HG02642 (cell line): Measurements from ENCODE around the gene USPL1.

Source experiments
- ATAC-seq: cut with Tn5 transposase; IDR thresholded peaks from one replicate; pipeline ENCODE4 v1.9.1; 2021; ENCODE audit warnings: mild to moderate bottlenecking; ENCODE audit not compliant: unreplicated experiment, poor library complexity

Gene USPL1

DNA sequence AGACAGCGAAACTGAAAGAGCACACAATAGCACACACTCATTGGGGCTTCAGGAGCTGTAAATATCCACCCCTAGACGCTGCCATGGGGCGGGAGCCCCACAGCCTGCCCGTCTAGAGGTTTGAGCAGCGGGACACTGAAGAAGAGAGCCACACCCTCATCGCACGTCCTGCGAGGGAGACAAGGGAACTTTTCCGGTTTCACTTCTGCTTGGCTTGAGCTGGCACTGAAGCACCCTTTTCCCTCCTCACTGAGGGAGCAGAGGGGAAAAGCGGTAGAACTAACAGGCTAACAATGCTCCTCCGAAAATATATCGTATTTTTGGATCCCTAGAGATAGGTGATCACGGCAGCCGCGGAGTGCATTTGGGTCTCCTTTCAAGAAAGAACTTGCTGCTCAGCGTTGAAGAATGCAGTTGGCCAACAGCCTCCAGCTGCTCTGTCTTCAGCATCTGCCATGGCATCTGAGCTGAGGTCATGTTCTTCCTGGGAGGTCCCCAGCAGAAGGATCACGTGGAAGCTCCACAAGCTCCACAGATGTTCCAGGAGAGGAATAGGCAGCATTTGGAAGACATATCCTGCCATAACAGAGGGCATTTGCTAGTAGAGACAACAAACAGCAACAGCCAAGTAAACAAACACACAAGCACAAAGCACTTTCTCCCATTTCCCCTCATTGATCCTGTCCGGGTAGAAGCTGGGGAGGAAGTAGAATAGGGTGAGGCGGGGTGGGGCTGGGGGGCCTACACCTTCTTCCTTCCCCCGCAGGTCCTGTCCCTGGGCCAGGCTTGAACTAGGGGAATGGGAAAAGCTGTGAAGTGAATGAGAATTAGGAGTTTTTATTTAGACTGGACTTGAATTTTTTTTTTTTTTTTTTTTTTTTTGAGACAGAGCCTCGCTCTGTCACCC, 72.8 kb downstream of the USPL1 start:
- peak; percentile 51 for ATAC-seq

DNA sequence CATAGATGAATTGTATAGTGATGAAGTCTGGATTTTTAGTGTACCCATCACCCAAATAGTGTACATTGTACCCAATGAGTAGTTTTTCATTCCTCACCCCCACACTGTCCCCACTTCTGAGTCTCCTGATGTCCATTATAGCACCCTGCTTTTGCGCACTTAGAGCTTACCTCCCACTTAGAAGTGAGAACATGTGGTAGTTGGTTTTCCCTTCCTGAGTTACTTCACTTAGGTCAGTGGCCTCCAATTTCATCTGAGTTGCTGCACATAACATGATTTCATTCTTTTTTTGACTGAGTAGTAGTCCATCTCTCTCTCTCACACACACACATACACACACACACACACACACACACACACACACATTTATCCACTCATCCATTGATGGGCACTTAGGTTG, 74.4 kb downstream of the USPL1 start:
- no peak for ATAC-seq

DNA sequence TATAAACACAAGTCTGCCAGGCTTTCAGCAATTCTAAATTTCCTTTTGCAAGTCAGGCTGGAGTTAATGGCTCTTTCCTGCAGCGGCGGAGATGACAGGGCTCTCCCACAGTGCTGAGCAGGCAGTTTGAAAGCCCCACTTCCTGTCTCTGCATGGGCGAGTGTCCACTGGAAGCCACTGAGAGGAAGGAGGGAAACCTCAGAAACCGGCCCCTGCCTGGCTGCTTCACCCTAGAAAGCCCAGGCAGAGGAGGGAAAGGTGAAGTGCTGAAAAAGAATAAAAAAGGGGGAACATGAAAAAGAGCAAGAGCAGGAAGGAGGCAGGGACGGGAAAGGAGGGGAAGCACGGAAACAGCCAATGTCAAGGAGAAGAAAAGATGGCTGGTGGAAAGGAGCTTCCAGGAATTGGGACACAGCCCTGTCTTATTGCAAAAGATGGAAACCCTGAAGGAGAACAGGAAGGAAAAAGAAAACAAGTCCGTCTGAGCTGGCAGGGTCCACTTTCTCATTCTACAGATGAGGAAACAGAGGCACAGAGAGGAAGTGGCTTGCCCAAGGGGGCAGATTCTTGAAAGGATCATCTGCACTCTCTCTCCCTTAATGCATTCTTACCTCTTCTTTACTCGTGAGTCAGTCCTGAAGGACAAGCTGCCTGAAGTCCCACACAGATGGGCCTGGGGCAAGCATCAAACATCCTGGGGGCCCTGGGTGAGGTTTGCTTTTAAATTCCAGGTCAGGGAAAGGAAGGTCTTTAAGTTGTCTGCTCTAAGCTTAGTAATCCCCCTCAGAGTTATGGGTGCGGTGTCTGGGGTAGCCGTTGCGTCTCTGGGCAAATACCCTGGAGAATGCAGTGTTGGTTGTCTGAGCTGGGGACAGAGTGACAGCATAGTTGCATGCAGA, 78.8 kb downstream of the USPL1 start:
- no peak for ATAC-seq

DNA sequence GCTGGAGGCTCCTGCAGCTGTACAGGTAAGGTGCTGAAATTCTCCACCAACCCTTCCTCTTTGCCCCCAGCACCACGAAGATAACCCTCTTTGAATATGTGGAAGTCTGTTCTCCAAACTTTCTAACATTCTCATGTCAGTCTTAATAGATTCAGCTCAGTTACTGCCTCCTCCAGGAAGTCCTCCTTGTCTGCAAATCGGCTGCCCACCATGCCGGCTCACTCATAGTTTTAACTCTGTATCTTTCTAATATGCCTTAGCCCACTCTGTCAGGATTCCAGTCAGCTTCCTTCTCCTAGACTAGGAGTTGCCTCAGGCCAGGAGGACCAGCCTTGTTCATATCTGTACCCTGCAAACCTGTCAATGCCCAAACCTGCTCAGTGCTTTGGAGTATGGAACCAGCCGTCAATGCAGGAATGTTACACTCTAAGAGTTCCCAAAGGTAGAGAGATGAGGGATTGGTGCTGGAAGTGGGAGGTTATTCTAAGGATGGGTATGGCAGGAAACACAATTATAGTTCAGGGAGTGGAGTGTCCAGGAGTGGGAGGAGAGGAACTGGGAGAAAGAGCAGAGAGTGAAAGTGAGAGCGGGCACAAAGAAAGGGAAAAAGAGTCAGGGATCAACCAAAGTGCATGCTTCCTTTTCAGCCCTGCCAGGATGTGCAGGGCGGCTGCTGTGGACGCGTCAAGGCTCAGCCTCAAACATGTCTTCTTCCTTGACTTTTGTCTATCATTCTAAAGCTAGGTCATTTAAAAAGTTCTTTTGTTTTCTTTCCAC, 79.6 kb downstream of the USPL1 start:
- ATAC-seq: no peak

DNA sequence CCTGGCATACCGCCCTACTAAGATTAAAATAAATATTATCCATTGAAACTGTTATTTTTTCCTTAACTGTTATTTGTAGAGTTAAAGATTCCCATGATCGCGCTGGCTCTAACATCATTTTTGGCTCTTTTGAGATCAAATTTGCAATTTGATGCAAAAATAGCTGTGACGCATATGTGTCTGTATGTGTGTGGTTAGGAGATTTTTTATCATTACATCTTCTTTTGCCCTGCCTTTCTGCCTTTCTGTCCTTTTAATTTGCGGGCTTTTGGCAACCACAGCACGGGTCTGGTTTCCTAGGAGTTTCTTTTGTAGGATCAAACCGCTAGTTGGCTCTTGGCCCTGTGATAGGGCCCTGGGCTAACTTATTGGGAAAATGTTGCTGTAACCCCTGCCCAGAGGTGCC, 80.3 kb downstream of the USPL1 start:
- ATAC-seq: no peak

DNA sequence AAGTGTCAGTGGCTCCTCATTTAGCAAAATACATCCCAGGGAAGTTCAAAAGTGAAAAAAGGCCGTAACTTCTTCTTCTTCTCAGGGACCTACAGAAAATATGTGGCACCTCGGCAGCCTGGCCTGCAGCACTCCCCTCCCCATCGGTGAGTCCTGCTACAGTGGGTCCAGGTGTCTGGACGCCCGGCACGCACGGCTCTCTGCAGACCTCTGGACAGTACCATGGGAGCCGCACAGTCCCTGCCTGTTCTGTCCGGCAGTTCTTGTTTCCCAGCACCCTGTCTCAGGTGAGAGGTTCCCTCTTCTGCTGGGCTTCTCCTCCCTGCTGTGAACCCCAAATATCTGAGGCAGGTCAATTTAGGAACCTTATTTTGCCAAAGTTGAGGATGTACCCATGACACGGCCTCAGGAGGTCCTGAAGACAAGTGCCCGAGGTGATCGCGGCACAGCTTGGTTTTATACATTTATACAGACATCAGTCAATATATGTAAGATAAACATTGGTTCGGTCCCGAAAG, 80.8 kb downstream of the USPL1 start:
- ATAC-seq: no peak

DNA sequence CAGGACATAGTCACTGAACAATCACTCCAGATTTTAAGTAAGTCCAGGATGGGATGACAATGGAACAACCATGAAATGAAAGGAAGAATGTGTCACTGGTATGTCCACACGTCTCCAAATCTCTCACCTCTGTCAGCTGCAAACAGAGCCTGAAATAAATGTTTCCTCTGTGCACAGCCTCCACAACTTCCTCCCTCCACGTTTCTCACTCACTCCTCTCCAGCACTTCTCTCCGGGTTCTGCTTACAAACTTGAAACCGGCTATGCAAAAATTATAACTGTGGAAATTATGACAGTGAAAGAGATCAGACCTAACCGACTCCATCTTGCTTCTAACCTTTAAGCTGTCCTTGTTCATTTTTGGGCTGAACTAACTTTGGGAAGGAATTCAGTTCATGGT, 82.6 kb downstream of the USPL1 start:
- ATAC-seq: no peak

DNA sequence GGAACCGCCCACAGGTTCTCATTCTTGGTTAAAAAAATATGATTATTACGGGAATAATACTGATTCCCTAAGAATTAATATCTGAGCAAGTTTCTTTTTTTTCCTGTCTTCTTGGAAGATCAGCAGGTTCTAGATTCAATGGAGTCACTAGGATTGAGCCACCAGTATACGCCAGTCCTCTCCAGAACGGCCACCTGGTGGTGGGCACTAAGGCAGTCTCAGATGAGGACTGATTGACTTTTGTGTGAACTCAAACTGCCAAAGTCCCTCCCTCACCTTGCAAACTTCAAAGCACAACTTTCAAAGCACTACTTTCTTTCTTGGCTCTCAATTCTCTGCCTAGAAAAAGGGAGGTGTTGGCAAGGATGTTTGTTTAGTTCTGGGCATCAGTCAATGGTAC, 84.3 kb downstream of the USPL1 start:
- ATAC-seq: no peak

DNA sequence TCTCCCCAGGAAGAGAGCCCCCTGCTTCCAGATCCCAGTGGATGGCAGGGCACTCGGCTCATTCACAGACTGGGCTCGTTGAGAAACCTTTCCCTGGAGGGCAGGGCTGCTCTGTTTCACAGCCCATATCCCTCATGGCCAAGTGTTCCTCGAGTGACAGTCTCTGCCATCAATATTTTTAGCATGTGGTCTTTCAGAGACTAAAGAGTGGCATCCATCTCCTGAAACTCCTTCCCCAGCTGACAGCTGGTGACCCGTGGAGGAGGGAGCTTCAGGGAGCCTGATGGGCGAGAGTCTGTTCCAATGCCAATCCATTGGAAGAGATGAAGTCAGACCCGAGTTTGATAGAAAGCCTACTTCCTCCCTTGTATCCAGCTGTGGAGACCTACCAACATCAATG, 86.9 kb downstream of the USPL1 start:
- ATAC-seq: no peak

DNA sequence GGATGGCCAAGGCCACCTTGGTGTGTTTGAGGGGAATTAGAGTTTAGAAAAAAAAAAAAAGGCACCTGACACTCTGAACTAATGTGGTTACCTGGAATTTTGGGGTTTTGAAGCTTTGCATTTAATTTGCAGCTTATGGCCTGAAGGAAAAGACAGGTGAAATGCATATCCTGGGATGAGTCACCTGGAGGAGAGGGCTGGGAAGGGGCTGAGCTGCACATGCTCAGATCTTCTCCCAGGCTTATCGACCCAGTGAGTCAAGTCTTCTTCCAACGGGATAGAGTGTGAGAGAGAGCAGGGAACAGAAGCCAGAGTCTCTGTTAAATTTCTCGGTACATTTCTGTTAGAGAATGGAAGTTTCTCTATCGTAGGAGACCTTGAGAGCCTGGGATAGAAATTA, 88.0 kb downstream of the USPL1 start:
- no peak for ATAC-seq

DNA sequence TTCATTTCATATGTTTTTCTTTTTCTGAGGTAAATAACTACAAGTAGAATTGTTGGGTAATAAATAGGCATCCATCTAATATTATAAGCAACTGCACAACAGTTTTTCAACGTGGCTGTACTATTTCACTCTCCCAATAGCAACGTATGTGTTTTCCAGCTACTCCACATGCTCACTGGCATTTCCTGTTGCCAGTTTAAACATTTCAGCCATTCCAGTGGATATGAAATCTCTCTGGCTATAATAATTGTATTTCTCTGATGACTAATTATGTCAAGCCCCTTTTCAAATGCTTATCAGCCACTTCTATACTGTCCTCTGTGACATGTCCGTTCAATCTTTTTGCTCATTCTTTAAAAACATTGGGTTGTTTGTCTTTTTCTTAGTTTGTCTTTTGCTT, 90.8 kb downstream of the USPL1 start:
- no peak for ATAC-seq
